ENCODE measurements around the gene P2RX5.

- no peak for TF ChIP-seq EZH2phosphoT487 (IDR thresholded peaks at IDR 0.05; ENCODE audit: low read depth)
- TF ChIP-seq, protein P1, sequence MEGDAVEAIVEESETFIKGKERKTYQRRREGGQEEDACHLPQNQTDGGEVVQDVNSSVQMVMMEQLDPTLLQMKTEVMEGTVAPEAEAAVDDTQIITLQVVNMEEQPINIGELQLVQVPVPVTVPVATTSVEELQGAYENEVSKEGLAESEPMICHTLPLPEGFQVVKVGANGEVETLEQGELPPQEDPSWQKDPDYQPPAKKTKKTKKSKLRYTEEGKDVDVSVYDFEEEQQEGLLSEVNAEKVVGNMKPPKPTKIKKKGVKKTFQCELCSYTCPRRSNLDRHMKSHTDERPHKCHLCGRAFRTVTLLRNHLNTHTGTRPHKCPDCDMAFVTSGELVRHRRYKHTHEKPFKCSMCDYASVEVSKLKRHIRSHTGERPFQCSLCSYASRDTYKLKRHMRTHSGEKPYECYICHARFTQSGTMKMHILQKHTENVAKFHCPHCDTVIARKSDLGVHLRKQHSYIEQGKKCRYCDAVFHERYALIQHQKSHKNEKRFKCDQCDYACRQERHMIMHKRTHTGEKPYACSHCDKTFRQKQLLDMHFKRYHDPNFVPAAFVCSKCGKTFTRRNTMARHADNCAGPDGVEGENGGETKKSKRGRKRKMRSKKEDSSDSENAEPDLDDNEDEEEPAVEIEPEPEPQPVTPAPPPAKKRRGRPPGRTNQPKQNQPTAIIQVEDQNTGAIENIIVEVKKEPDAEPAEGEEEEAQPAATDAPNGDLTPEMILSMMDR (IDR thresholded peaks at IDR 0.05; ENCODE audit: low read depth, low read length), result no peak
Observed at GRCh38 chr17:3663102-3664011, 32.6 kb downstream of the P2RX5 start.

All from OCI-LY3 (cell line).